ENCODE measurements around the gene IL4.

DNA sequence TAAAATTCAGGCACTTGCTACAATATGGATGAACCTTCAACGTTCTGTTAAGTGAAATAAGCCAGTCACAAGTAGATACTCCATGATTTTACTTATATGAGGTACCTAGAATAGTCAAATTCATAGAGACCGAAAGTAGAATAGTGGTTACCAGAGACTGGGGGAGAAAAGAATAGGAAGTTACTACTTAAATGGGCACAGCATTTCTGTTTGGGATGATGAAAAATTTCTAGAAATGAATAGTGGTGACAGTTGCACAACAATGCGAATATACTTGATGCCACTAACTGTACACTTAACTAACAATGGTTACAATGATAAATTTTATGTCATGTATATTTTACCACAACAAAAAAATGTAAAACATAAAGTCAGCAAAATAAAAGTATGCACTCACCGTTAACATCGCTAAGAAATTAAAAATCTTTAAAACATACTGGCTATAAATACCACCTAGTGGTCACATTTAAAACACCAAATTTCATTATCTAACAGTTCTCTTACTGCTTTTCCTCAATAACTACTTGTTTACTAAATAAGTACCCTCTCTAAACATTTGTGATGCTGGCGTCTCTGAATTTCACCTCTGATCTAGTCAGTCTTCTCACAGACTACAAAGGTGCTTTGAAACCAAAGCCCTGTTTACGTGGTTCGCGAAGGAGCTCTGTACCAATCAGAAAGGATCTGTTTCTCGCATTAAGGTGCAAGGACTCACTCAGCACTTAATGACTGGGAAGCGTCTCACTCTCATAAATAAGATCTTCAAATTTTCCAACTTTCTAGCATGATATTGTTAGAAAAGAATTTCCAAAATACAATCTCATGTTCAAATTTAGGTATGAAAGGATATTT, 40.9 kb downstream of the IL4 start:
- TF ChIP-seq, protein P1, sequence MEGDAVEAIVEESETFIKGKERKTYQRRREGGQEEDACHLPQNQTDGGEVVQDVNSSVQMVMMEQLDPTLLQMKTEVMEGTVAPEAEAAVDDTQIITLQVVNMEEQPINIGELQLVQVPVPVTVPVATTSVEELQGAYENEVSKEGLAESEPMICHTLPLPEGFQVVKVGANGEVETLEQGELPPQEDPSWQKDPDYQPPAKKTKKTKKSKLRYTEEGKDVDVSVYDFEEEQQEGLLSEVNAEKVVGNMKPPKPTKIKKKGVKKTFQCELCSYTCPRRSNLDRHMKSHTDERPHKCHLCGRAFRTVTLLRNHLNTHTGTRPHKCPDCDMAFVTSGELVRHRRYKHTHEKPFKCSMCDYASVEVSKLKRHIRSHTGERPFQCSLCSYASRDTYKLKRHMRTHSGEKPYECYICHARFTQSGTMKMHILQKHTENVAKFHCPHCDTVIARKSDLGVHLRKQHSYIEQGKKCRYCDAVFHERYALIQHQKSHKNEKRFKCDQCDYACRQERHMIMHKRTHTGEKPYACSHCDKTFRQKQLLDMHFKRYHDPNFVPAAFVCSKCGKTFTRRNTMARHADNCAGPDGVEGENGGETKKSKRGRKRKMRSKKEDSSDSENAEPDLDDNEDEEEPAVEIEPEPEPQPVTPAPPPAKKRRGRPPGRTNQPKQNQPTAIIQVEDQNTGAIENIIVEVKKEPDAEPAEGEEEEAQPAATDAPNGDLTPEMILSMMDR (IDR thresholded peaks at IDR 0.05) = peak; percentile 42 to 55 (median 51)
- TF ChIP-seq POLR2A (IDR thresholded peaks at IDR 0.05) = no peak

All from right lobe of liver (tissue), 4 donors.